Upper lobe of left lung (tissue), 6 donors: ENCODE measurements around the gene PPIL6. TPM values are rescaled to one million over a fixed set of nuclear protein-coding genes. Genes with fewer than 3 reads are reported as not detected.

Experiments
- ATAC-seq, 2 donors: fragments of 200-7000 bp; cut with Tn5 transposase; one replicate each; pipeline ENCODE4 v1.9.1; 2022; ENCODE audit warnings: mild to moderate bottlenecking in 2 of 2, moderate library complexity in 2 of 2; ENCODE audit not compliant: low FRiP score in 2 of 2
- DNase-seq, 2 donors: peaks; one replicate each; pipeline ENCODE4 v3.0.0-alpha.2; 2019 to 2020
- H3K27ac ChIP-seq, 4 donors: fragments of 200-600 bp; sonication (generic); one replicate each; pipeline ENCODE4 v1.5.1; 2016 to 2019
- H3K27me3 ChIP-seq, 4 donors: fragments of 200-600 bp; sonication (generic); one replicate each; pipeline ENCODE4 v1.5.1; 2017 to 2019
- H3K36me3 ChIP-seq, 4 donors: fragments of 200-600 bp; sonication (generic); one replicate each; pipeline ENCODE4 v1.5.1; 2016 to 2019
- H3K4me1 ChIP-seq, 4 donors: fragments of 200-600 bp; sonication (generic); one replicate each; pipeline ENCODE4 v1.5.1; 2018 to 2019
- H3K4me3 ChIP-seq, 4 donors: fragments of 200-600 bp; sonication (generic); one replicate each; pipeline ENCODE4 v1.5.1; 2017 to 2019; ENCODE audit warnings: mild to moderate bottlenecking in 2 of 4, moderate library complexity in 1 of 4
- H3K9me3 ChIP-seq, 4 donors: fragments of 200-600 bp; sonication (generic); one replicate each; pipeline ENCODE4 v1.5.1; 2018 to 2019
- EP300 ChIP-seq, 4 donors: sonication (generic); formaldehyde crosslinking; IDR thresholded peaks; one replicate each; pipeline ENCODE4 v1.5.1; 2017; ENCODE audit warnings: antibody characterized with exemption in 4 of 4, control low read depth in 2 of 4
- POLR2A ChIP-seq, 4 donors: fragments of 450-650 bp; IDR thresholded peaks; one replicate each; pipeline ENCODE4 v1.5.1; 2016 to 2017; ENCODE audit warnings: antibody characterized with exemption in 4 of 4, mild to moderate bottlenecking in 2 of 4
- WGBS, 2 donors: methylation state at CpG; one replicate each; pipeline ENCODE4 v1.1.5; 2017 to 2018; 5-methylcytosine and 5-hydroxymethylcytosine counted together
- total RNA-seq, 6 donors: library from RNA; depleted of rRNA in 4 of 6; stranded (reverse); fragments of >200 nt in 4 of 6; gene quantifications; one replicate each; pipeline versions ENCODE4 v1.1.0 to v1.2.1, GENCODE V29; 2016 to 2021
- donor health status: DM: no; HTN: no; CAD: no; lungs with moderate emphysema.
- donor health status: DM: no; HTN: yes; CAD: no; lungs with severe emphysema.

PPIL6 gene
- total RNA-seq, 6 donors from 2014 or later = 3.5 to 44.3 (median 6.5) TPM

GRCh38 chr6:109340811-109341210 is 99.6 kb downstream of the PPIL6 start:
- peak in 1 of 2 donors; percentile 24 for ATAC-seq
- Histone ChIP-seq H3K36me3 (no peaks in the 10 kb centered on the region), H3K9me3 (no peaks in the 10 kb centered on the region), H3K27me3 (no peaks in the 10 kb centered on the region), H3K4me1 (peaks cover 0 to 6% (median 3%) of the 10 kb centered on the region in 4 donors), H3K4me3 (no peak overlapping the region), H3K27ac (no peak overlapping the region)
- TF ChIP-seq POLR2A (IDR thresholded peaks at IDR 0.05) = no peak
- TF ChIP-seq EP300 (IDR thresholded peaks at IDR 0.05) = no peak
- DNase-seq = no peak
- 93 to 94% methylated on average over 4 of the region's 4 CpGs for WGBS, 2 donors

Other genes starting within 250 kb of the PPIL6 start
- gene CD164, start 58.2 kb downstream of the PPIL6 start, total RNA-seq = 100 to 1,000 TPM in 4 of 6 donors, 10 to 100 TPM in 2; 70.8 to 281 (median 218) TPM
- 10 to 100 TPM in 5 of 6 donors, 1 to 10 TPM in 1; 9.4 to 25.2 (median 15.4) TPM for gene SMPD2, start 96 bp upstream of the PPIL6 start, total RNA-seq
- gene MICAL1, start 15.1 kb upstream of the PPIL6 start, total RNA-seq = 100 to 1,000 TPM in 2 of 6 donors, 10 to 100 TPM in 4; 61.7 to 268 (median 78.3) TPM
- gene ZBTB24, start 42.6 kb upstream of the PPIL6 start, total RNA-seq = 10 to 100 TPM in 3 of 6 donors, 1 to 10 TPM in 3; 5.1 to 14.9 (median 9.7) TPM